Lung (tissue), 12 donors: ENCODE data around the gene PLEKHG3. TPM values are rescaled to one million over a fixed set of nuclear protein-coding genes. Genes with fewer than 3 reads are reported as not detected.

Source experiments
- ATAC-seq: fragments of 200-7000 bp; cut with Tn5 transposase; one replicate; pipeline ENCODE4 v1.9.1; 2020; ENCODE audit warnings: moderate number of reproducible peaks; ENCODE audit not compliant: insufficient read depth, low FRiP score
- DNase-seq, 3 donors: peaks; one replicate each; pipeline ENCODE4 v3.0.0-alpha.2; 2013 to 2017
- H3K27ac ChIP-seq, 2 donors: one replicate each; pipeline ENCODE4 v1.5.1; 2013; ENCODE audit warnings: mild to moderate bottlenecking in 2 of 2, moderate library complexity in 2 of 2, control low read depth in 1 of 2, inconsistent platforms in 1 of 2, low read depth in 1 of 2, low read length in 1 of 2
- H3K27me3 ChIP-seq, 3 donors: one replicate each; pipeline ENCODE4 v1.5.1; 2013; ENCODE audit warnings: low read length in 2 of 3; ENCODE audit not compliant: control insufficient read depth in 3 of 3, insufficient read depth in 3 of 3
- H3K36me3 ChIP-seq, 4 donors: one replicate each; pipeline ENCODE4 v1.5.1; 2013; ENCODE audit warnings: low read length in 4 of 4, mild to moderate bottlenecking in 1 of 4, moderate library complexity in 1 of 4; ENCODE audit not compliant: control insufficient read depth in 4 of 4, insufficient read depth in 4 of 4
- H3K4me1 ChIP-seq, 5 donors: one replicate each; pipeline ENCODE4 v1.5.1; 2013; ENCODE audit warnings: low read length in 5 of 5, mild to moderate bottlenecking in 2 of 5, moderate library complexity in 1 of 5; ENCODE audit not compliant: control insufficient read depth in 5 of 5, insufficient read depth in 5 of 5
- H3K4me3 ChIP-seq: one replicate; pipeline ENCODE4 v1.5.1; 2013; ENCODE audit warnings: mild to moderate bottlenecking, control low read depth, moderate library complexity
- H3K9ac ChIP-seq, 2 donors: one replicate each; pipeline ENCODE4 v1.5.1; 2013; ENCODE audit warnings: low read length in 2 of 2, control low read depth in 1 of 2; ENCODE audit not compliant: insufficient read depth in 1 of 2
- H3K9me3 ChIP-seq, 4 donors: one replicate each; pipeline ENCODE4 v1.5.1; 2013; ENCODE audit warnings: low read length in 3 of 4, mild to moderate bottlenecking in 1 of 4, moderate library complexity in 1 of 4; ENCODE audit not compliant: control insufficient read depth in 4 of 4, insufficient read depth in 3 of 4
- CTCF ChIP-seq: IDR thresholded peaks from 2 replicates; pipeline ENCODE4 v1.5.1; 2012; ENCODE audit warnings: mild to moderate bottlenecking; ENCODE audit errors: control extremely low read depth, extremely low read depth
- WGBS, 2 donors: extraction: QIAGEN DNeasy Blood & Tissue Kit; methylation state at CpG; one replicate each; pipeline ENCODE4 v1.1.7; 2013; 5-methylcytosine and 5-hydroxymethylcytosine counted together
- polyA plus RNA-seq, 2 donors: library from polyadenylated mRNA; stranded (reverse); fragments of 200-250 nt; gene quantifications; one replicate each; pipeline ENCODE4 v1.2.1, GENCODE V29; 2013
- total RNA-seq, 2 donors: library from RNA; depleted of rRNA in 1 of 2; stranded (reverse); fragments of >200 nt in 1 of 2; gene quantifications; one replicate each; pipeline ENCODE4 v1.2.1, GENCODE V29; 2014 to 2021
- donor health status: control.
- donor health status: control.
- donor health status: Bipolar disorder and iron deficiency.
- donor health status: healthy.
- donor health status: DM: yes; HTN: yes; CAD: no.

Gene PLEKHG3
- total and polyA plus RNA-seq, 4 donors: 11.0 to 43.5 (median 21.5) TPM

- H3K4me3 ChIP-seq: no peak overlapping the region
- no peak for ATAC-seq
- no peaks in the 10 kb centered on the region for H3K27me3 ChIP-seq
- 74 to 76% methylated on average over 3 of the region's 3 CpGs for WGBS, 2 donors
- H3K4me1 ChIP-seq: peaks cover 0 to 34% (median 8%) of the 10 kb centered on the region in 5 donors
- H3K36me3 ChIP-seq: peaks cover 0 to 21% (median 5%) of the 10 kb centered on the region in 4 donors
- no peak overlapping the region for H3K27ac ChIP-seq
- H3K9ac ChIP-seq: no peak overlapping the region
- no peaks in the 10 kb centered on the region for H3K9me3 ChIP-seq
- no peak for DNase-seq
- no peak for TF ChIP-seq CTCF
Measured at GRCh38 chr14:64725261-64725815, 21.1 kb downstream of the PLEKHG3 start.

- no peaks in the 10 kb centered on the region for H3K27me3 ChIP-seq
- WGBS, 2 donors: 92 to 95% methylated on average over 6 of the region's 6 CpGs
- TF ChIP-seq CTCF: no peak
- DNase-seq: no peak
- peaks cover 0 to 28% (median 8%) of the 10 kb centered on the region in 5 donors for H3K4me1 ChIP-seq
- no peak overlapping the region for H3K4me3 ChIP-seq
- ATAC-seq: no peak
- no peak overlapping the region for H3K27ac ChIP-seq
- peaks cover 0 to 27% (median 8%) of the 10 kb centered on the region in 4 donors for H3K36me3 ChIP-seq
- H3K9me3 ChIP-seq: peaks cover 0 to 3% (median 0%) of the 10 kb centered on the region in 4 donors
- no peak overlapping the region for H3K9ac ChIP-seq
Measured at GRCh38 chr14:64725879-64726584, 21.8 kb downstream of the PLEKHG3 start.

GRCh38 chr14:64726585-64726890 is 22.3 kb downstream of the PLEKHG3 start:
- ATAC-seq (no peak), DNase-seq (no peak)
- Histone ChIP-seq H3K9me3 (peaks cover 0 to 3% (median 0%) of the 10 kb centered on the region in 4 donors), H3K4me1 (peaks cover 0 to 23% (median 4%) of the 10 kb centered on the region in 5 donors), H3K36me3 (peaks cover 0 to 29% (median 9%) of the 10 kb centered on the region in 4 donors), H3K9ac (no peak overlapping the region), H3K4me3 (no peak overlapping the region), H3K27me3 (no peaks in the 10 kb centered on the region), H3K27ac (no peak overlapping the region)
- WGBS, 2 donors: 80 to 96% methylated on average over 5 of the region's 5 CpGs
- no peak for TF ChIP-seq CTCF
